NCI-H748 (cell line): ENCODE measurements around the gene MAP6.

Experiments used
- DNase-seq: peaks from one replicate; lab custom pipeline; 2025; ENCODE audit not compliant: unreplicated experiment; lab: John Stamatoyannopoulos, UW

The MAP6 gene

GRCh38 chr11:75571625-75572024, 97.2 kb downstream of the MAP6 start:
- DNase-seq: no peak

GRCh38 chr11:75570559-75571139, 98.2 kb downstream of the MAP6 start:
- DNase-seq: no peak

- no peak for DNase-seq
Observed at GRCh38 chr11:75568616-75569219, 100.1 kb downstream of the MAP6 start.

GRCh38 chr11:75567971-75568370, 100.9 kb downstream of the MAP6 start:
- no peak for DNase-seq

GRCh38 chr11:75566763-75567279, 102.0 kb downstream of the MAP6 start:
- DNase-seq: no peak

GRCh38 chr11:75565916-75566762, 102.7 kb downstream of the MAP6 start:
- DNase-seq: no peak

GRCh38 chr11:75565221-75565814, 103.5 kb downstream of the MAP6 start:
- DNase-seq: no peak

- no peak for DNase-seq
Observed at GRCh38 chr11:75563978-75564552, 104.8 kb downstream of the MAP6 start.

GRCh38 chr11:75563501-75563977, 105.3 kb downstream of the MAP6 start:
- no peak for DNase-seq

GRCh38 chr11:75562836-75563484, 105.9 kb downstream of the MAP6 start:
- DNase-seq: no peak

GRCh38 chr11:75562048-75562835, 106.6 kb downstream of the MAP6 start, which contains the start of gene SERPINH1:
Gene SERPINH1, plus strand, starts transcription at chr11:75562253. Its CDS starts 4,097 bp downstream, at chr11:75566350.
- DNase-seq: peak; percentile 87

GRCh38 chr11:75561426-75562047, 107.3 kb downstream of the MAP6 start:
- DNase-seq: no peak

GRCh38 chr11:75560644-75561043, 108.2 kb downstream of the MAP6 start:
- no peak for DNase-seq

- DNase-seq: no peak
Observed at GRCh38 chr11:75558939-75559843, 109.6 kb downstream of the MAP6 start.

GRCh38 chr11:75557666-75558494, 111.0 kb downstream of the MAP6 start:
- no peak for DNase-seq

- no peak for DNase-seq
Observed at GRCh38 chr11:75556275-75556674, 112.6 kb downstream of the MAP6 start.

- no peak for DNase-seq
Observed at GRCh38 chr11:75555079-75555811, 113.6 kb downstream of the MAP6 start.
